Esophagus muscularis mucosa (tissue), 4 donors: Measurements from ENCODE around the gene MTUS2. TPM values are rescaled to one million over a fixed set of nuclear protein-coding genes. Genes with fewer than 3 reads are reported as not detected.
A peak's percentile ranks its signal among the peaks of the same experiment; 100 is the strongest.

Experiments used
- DNase-seq: peaks from one replicate; pipeline ENCODE4 v3.0.0-alpha.2; 2017; ENCODE audit errors: extremely low spot score
- H3K27ac ChIP-seq, 4 donors: fragments of 200-600 bp; sonication (generic); replicated peaks in 1 of 4; 1 replicate in 3 of 4; 2 replicates in 1 of 4; pipeline ENCODE4 v1.5.1; 2016 to 2019; ENCODE audit warnings: mild to moderate bottlenecking in 1 of 4
- H3K27me3 ChIP-seq, 4 donors: fragments of 200-600 bp; sonication (generic); one replicate each; pipeline versions ENCODE4 v1.5.1 to v1.6.0; 2016 to 2019
- H3K36me3 ChIP-seq, 4 donors: fragments of 200-600 bp; sonication (generic); one replicate each; pipeline ENCODE4 v1.5.1; 2016 to 2019
- H3K4me1 ChIP-seq, 4 donors: fragments of 200-600 bp; sonication (generic); one replicate each; pipeline ENCODE4 v1.5.1; 2016 to 2019
- H3K4me3 ChIP-seq, 4 donors: fragments of 200-600 bp; sonication (generic); 1 replicate in 2 of 4; 2 replicates in 2 of 4; pipeline ENCODE4 v1.5.1; 2016 to 2019; ENCODE audit warnings: mild to moderate bottlenecking in 4 of 4, moderate library complexity in 1 of 4
- H3K9me3 ChIP-seq, 4 donors: fragments of 200-600 bp; sonication (generic); 1 replicate in 3 of 4; 2 replicates in 1 of 4; pipeline ENCODE4 v1.5.1; 2016 to 2019
- CTCF ChIP-seq, 3 experiments: fragments of 200-600 bp in 2 of 3; fragments of 450-650 bp in 1 of 3; sonication (generic) in 2 of 3; IDR thresholded peaks; one replicate each; pipeline ENCODE4 v1.5.1; 2017 to 2019; ENCODE audit warnings: antibody characterized with exemption in 3 of 3, mild to moderate bottlenecking in 2 of 3, moderate library complexity in 1 of 3
- EP300 ChIP-seq: sonication (generic); formaldehyde crosslinking; IDR thresholded peaks from one replicate; pipeline ENCODE4 v1.6.1; 2017; ENCODE audit warnings: antibody characterized with exemption
- POLR2A ChIP-seq: fragments of 450-650 bp; IDR thresholded peaks from one replicate; pipeline ENCODE4 v1.6.1; 2017; ENCODE audit warnings: antibody characterized with exemption, moderate library complexity, mild to moderate bottlenecking, low read depth
- POLR2AphosphoS5 ChIP-seq, 2 donors: sonication (generic); formaldehyde crosslinking; IDR thresholded peaks; one replicate each; pipeline ENCODE4 v1.6.1; 2017; ENCODE audit warnings: antibody characterized with exemption in 2 of 2
- WGBS: methylation state at CpG from one replicate; pipeline ENCODE4 v1.1.5; 2018; 5-methylcytosine and 5-hydroxymethylcytosine counted together
- intact Hi-C: fragments of 100-400 bp; cut with DNase I; formaldehyde crosslinking; loops from one replicate; pipeline ENCODE4 v1.15.1; 2023
- total RNA-seq, 4 donors: library from RNA; depleted of rRNA; stranded (reverse); fragments of >200 nt; gene quantifications; one replicate each; pipeline versions ENCODE4 v1.1.0 to v1.2.1, GENCODE V29; 2016

The MTUS2 gene
- total RNA-seq, 4 donors from 2014 or later: 7.1 to 46.2 (median 12.8) TPM

- Histone ChIP-seq H3K27me3 (no peaks in the 10 kb centered on the region), H3K27ac (peak overlapping the region in 1 of 4 donors; percentile 40), H3K4me3 (no peak overlapping the region), H3K36me3 (no peaks in the 10 kb centered on the region), H3K4me1 (peaks cover 8 to 13% (median 11%) of the 10 kb centered on the region in 4 donors), H3K9me3 (no peaks in the 10 kb centered on the region)
- no peak for DNase-seq
- TF ChIP-seq CTCF (IDR thresholded peaks at IDR 0.05) (no peak), POLR2AphosphoS5 (IDR thresholded peaks at IDR 0.05) (peak in 1 of 2 donors; percentile 52)
- intact Hi-C loops: no loop called here
- 49% methylated on average over 4 of the region's 4 CpGs for WGBS
These were observed 632.9 kb downstream of the MTUS2 start for GRCh38 chr13:29452773-29453616.

GRCh38 chr13:29453617-29454011 lies 633.5 kb downstream of the MTUS2 start:
- Histone ChIP-seq H3K4me1 (peaks cover 8 to 13% (median 11%) of the 10 kb centered on the region in 4 donors), H3K9me3 (no peaks in the 10 kb centered on the region), H3K27me3 (no peaks in the 10 kb centered on the region), H3K27ac (peak overlapping the region in 1 of 4 donors; percentile 40), H3K36me3 (no peaks in the 10 kb centered on the region), H3K4me3 (no peak overlapping the region)
- intact Hi-C loops: no loop called here
- TF ChIP-seq CTCF (IDR thresholded peaks at IDR 0.05) (no peak), POLR2A (no peak), EP300 (no peak), POLR2AphosphoS5 (IDR thresholded peaks at IDR 0.05) (no peak)
- no peak for DNase-seq
- WGBS: 48% methylated on average over 1 of the region's 1 CpG

GRCh38 chr13:29454931-29455481 lies 634.9 kb downstream of the MTUS2 start:
- Histone ChIP-seq H3K4me3 (no peak overlapping the region), H3K9me3 (no peaks in the 10 kb centered on the region), H3K27ac (no peak overlapping the region), H3K27me3 (no peaks in the 10 kb centered on the region), H3K4me1 (peaks cover 8 to 13% (median 11%) of the 10 kb centered on the region in 4 donors), H3K36me3 (no peaks in the 10 kb centered on the region)
- peak; percentile 34 for DNase-seq
- no peak for TF ChIP-seq POLR2AphosphoS5 (IDR thresholded peaks at IDR 0.05)
- no peak for TF ChIP-seq EP300
- peak in 1 of 3 experiments; percentile 4 for TF ChIP-seq CTCF (IDR thresholded peaks at IDR 0.05)
- TF ChIP-seq POLR2A: no peak
- WGBS: 95% methylated on average over 6 of the region's 6 CpGs
- intact Hi-C loops: no loop called here

- 82% methylated on average over 1 of the region's 1 CpG for WGBS
- Histone ChIP-seq H3K4me1 (peaks cover 8 to 13% (median 11%) of the 10 kb centered on the region in 4 donors), H3K36me3 (no peaks in the 10 kb centered on the region), H3K27me3 (no peaks in the 10 kb centered on the region), H3K27ac (no peak overlapping the region), H3K4me3 (no peak overlapping the region), H3K9me3 (no peaks in the 10 kb centered on the region)
- intact Hi-C loops: no loop called here
- TF ChIP-seq CTCF (IDR thresholded peaks at IDR 0.05) (no peak), POLR2A (no peak), EP300 (no peak), POLR2AphosphoS5 (IDR thresholded peaks at IDR 0.05) (no peak)
- DNase-seq: no peak
These were observed 636.3 kb downstream of the MTUS2 start for GRCh38 chr13:29456419-29456818.
